ENCODE data around the gene SLC7A7. TPM values are rescaled to one million over a fixed set of nuclear protein-coding genes. Genes with fewer than 3 reads are reported as not detected.

Gene SLC7A7
- total and polyA plus RNA-seq, 9 of the 15 experiments (the other 6 are each of a cell fraction or from before 2014, with no cell fraction given), result 0.07 to 0.68 (median 0.41) TPM

DNA sequence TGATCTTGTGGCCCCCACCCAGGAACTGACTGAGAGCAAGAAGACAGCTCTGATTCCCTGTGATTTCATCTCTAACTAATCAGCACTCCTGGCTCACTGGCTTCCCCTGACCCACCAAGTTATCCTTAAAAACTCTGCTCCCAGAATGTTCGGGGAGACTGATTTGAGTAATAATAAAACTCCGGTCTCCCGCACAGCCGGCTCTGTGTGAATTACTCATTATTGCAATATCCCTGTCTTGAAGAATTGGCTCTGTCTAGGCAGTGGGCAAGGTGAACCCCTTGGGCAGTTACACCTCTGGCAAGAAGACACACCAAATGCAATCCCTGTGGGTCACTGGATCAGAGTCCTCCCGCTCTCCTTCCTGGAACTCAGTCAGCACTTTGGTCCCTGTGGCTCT lies 21.3 kb downstream of the SLC7A7 start:
- 45% methylated on average over 5 of the region's 5 CpGs for WGBS (ENCODE audit: insufficient coverage, low coverage, missing lambda C conversion rate)
- peaks cover 18 to 22% of the 10 kb centered on the region in 2 experiments; a peak in 4 of 5 replicates for H3K4me1 ChIP-seq (replicated peaks in 1 of 2; ENCODE audit: control insufficient read depth in 2 of 2, insufficient read depth in 2 of 2, low read length in 2 of 2)
- H3K27me3 ChIP-seq (ENCODE audit: control insufficient read depth in 2 of 2, insufficient read depth in 2 of 2, low read length in 2 of 2), result no peaks in the 10 kb centered on the region
- ATAC-seq (no peak), FAIRE-seq (no peak), DNase-seq (ENCODE audit: extremely low read depth in 1 of 4, low spot score in 3 of 4) (no peak)
- H2AFZ ChIP-seq (ENCODE audit: low read depth, low read length), result no peak overlapping the region
- H4K20me1 ChIP-seq (replicated peaks; ENCODE audit: control insufficient read depth, insufficient read depth, low read length), result no peaks in the 10 kb centered on the region
- BruUV-seq (replicated peaks), result no TSS peak
- H3K9ac ChIP-seq (ENCODE audit: insufficient read depth in 1 of 2, low read depth in 2 of 2, low read length in 2 of 2), result no peak overlapping the region
- H3K27ac ChIP-seq (ENCODE audit: extremely low read depth, low read depth, low read length), result no peak overlapping the region
- H3K36me3 ChIP-seq (ENCODE audit: control insufficient read depth, insufficient read depth, low read length), result no peaks in the 10 kb centered on the region
- ChIA-PET CTCF (ENCODE audit: low intra/inter-chr PET ratio) (no interaction called here), POLR2A (interaction anchor here (0.6 to 1.5 kb wide), 3 partner anchors 13 to 259 kb away, joined by 3 to 5 read pairs (median 3); no protein-coding TSS in a partner anchor)
- no peaks in the 10 kb centered on the region for H3K9me3 ChIP-seq (replicated peaks; ENCODE audit: control insufficient read depth, insufficient read depth, low read depth, low read length)
- H3K4me2 ChIP-seq (ENCODE audit: insufficient read depth, low read length), result no peak overlapping the region
- H3K4me3 ChIP-seq, result no peak overlapping the region
- in situ Hi-C loops (cut with MboI) (no loop called here), intact Hi-C loops (cut with micrococcal nuclease) (no loop called here)
- no peaks in the 10 kb centered on the region for H3K9me1 ChIP-seq (ENCODE audit: control insufficient read depth, insufficient read depth, low read length)
- H3K79me2 ChIP-seq (ENCODE audit: control insufficient read depth, insufficient read depth, low read length), result no peaks in the 10 kb centered on the region
- TF ChIP-seq BHLHE40 (IDR thresholded peaks at IDR 0.05; ENCODE audit: low read length) (no peak), ZNF140 (CRISPR knock-in tag; IDR thresholded peaks at IDR 0.05) (no peak), TCFL5 (CRISPR knock-in tag; conservative IDR thresholded peaks at IDR 0.05) (no peak), XRCC3 (IDR thresholded peaks at IDR 0.05) (no peak), ZNF274 (IDR thresholded peaks at IDR 0.05; ENCODE audit: borderline replicate concordance, low read depth, low read length) (no peak), ILK (tag; IDR thresholded peaks at IDR 0.05; ENCODE audit: borderline replicate concordance, low read depth) (no peak), COPS2 (conservative IDR thresholded peaks at IDR 0.05) (no peak), NFIC (IDR thresholded peaks at IDR 0.05) (no peak)
- TF ChIP-seq, protein P1, sequence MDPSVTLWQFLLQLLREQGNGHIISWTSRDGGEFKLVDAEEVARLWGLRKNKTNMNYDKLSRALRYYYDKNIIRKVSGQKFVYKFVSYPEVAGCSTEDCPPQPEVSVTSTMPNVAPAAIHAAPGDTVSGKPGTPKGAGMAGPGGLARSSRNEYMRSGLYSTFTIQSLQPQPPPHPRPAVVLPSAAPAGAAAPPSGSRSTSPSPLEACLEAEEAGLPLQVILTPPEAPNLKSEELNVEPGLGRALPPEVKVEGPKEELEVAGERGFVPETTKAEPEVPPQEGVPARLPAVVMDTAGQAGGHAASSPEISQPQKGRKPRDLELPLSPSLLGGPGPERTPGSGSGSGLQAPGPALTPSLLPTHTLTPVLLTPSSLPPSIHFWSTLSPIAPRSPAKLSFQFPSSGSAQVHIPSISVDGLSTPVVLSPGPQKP (CRISPR knock-in tag; IDR thresholded peaks at IDR 0.05), result no peak
- TF ChIP-seq, protein P2, sequence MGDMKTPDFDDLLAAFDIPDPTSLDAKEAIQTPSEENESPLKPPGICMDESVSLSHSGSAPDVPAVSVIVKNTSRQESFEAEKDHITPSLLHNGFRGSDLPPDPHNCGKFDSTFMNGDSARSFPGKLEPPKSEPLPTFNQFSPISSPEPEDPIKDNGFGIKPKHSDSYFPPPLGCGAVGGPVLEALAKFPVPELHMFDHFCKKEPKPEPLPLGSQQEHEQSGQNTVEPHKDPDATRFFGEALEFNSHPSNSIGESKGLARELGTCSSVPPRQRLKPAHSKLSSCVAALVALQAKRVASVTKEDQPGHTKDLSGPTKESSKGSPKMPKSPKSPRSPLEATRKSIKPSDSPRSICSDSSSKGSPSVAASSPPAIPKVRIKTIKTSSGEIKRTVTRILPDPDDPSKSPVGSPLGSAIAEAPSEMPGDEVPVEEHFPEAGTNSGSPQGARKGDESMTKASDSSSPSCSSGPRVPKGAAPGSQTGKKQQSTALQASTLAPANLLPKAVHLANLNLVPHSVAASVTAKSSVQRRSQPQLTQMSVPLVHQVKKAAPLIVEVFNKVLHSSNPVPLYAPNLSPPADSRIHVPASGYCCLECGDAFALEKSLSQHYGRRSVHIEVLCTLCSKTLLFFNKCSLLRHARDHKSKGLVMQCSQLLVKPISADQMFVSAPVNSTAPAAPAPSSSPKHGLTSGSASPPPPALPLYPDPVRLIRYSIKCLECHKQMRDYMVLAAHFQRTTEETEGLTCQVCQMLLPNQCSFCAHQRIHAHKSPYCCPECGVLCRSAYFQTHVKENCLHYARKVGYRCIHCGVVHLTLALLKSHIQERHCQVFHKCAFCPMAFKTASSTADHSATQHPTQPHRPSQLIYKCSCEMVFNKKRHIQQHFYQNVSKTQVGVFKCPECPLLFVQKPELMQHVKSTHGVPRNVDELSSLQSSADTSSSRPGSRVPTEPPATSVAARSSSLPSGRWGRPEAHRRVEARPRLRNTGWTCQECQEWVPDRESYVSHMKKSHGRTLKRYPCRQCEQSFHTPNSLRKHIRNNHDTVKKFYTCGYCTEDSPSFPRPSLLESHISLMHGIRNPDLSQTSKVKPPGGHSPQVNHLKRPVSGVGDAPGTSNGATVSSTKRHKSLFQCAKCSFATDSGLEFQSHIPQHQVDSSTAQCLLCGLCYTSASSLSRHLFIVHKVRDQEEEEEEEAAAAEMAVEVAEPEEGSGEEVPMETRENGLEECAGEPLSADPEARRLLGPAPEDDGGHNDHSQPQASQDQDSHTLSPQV (IDR thresholded peaks at IDR 0.05), result no peak
